Nephron (organoid): Measurements from ENCODE around the gene STX11.

ENCODE experiments used
- H3K27ac Mint-ChIP-seq, 3 experiments: 2 replicates each; pipeline ENCODE4 v1.8.0; 2020; ENCODE audit warnings: mixed read lengths in 3 of 3, mild to moderate bottlenecking in 2 of 3, moderate library complexity in 1 of 3
- H3K27me3 Mint-ChIP-seq: 2 replicates; pipeline ENCODE4 v1.8.0; 2021; ENCODE audit warnings: low read depth, mild to moderate bottlenecking, moderate library complexity, mixed read lengths
- H3K36me3 Mint-ChIP-seq: 2 replicates; pipeline ENCODE4 v1.8.0; 2020; ENCODE audit warnings: low read depth, mixed read lengths
- H3K4me1 Mint-ChIP-seq: 2 replicates; pipeline ENCODE4 v1.8.0; 2020; ENCODE audit warnings: mixed read lengths
- H3K4me3 Mint-ChIP-seq, 3 experiments: 2 replicates each; pipeline ENCODE4 v1.8.0; 2020; ENCODE audit warnings: mild to moderate bottlenecking in 3 of 3, mixed read lengths in 3 of 3, moderate library complexity in 2 of 3
- H3K9me3 Mint-ChIP-seq: 2 replicates; pipeline ENCODE4 v1.8.0; 2020; ENCODE audit warnings: mixed read lengths
- TF ChIP-seq, protein P1 (sequence below), 3 experiments: fragments of 200-600 bp; sonication (generic); IDR thresholded peaks; one replicate each; pipeline ENCODE4 v1.5.0; 2021; ENCODE audit warnings: antibody characterized with exemption in 3 of 3; ENCODE audit not compliant: unreplicated experiment in 3 of 3

STX11 gene

DNA sequence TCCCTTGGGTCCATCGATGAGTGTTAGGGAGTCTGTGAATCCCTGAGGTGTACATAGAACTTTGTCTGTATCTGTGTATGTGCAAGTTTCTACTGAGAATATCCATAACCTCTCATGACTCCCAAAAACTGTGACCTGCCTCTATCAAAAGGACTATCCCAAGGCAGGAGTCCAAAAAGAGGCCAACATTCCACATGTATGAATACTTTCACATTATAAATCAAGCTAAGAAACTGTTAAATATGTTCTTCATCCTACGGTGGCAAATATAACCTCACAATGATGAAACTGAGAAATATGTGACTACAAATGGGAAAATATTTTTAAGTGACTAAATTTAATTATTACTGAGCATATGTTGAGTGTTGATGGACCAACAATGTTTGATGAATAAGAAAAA is 16.1 kb upstream of the STX11 start:
- H3K4me3 Mint-ChIP-seq, result no peak overlapping the region

DNA sequence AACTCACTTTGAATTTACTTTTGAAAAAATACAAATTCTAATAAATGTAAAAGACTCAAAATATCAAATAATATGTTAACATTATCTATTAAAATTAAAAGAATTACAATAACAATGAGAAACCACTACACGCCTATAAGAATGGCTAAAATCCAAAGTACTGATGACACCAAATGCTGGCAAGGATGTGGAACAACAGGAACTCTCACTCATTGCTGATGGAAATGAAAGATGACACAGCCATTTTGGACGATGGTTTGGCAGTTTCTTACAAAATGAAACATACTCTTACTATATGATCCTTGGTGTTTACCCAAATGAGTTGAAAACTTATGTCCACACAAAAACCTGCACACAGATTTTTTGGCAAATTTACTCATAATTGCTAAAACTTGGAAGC is 15.6 kb upstream of the STX11 start:
- H3K27me3 Mint-ChIP-seq, result peaks cover 7% of the 10 kb centered on the region
- H3K36me3 Mint-ChIP-seq, result no peaks in the 10 kb centered on the region
- H3K4me3 Mint-ChIP-seq, result no peak overlapping the region
- TF ChIP-seq, protein P1, sequence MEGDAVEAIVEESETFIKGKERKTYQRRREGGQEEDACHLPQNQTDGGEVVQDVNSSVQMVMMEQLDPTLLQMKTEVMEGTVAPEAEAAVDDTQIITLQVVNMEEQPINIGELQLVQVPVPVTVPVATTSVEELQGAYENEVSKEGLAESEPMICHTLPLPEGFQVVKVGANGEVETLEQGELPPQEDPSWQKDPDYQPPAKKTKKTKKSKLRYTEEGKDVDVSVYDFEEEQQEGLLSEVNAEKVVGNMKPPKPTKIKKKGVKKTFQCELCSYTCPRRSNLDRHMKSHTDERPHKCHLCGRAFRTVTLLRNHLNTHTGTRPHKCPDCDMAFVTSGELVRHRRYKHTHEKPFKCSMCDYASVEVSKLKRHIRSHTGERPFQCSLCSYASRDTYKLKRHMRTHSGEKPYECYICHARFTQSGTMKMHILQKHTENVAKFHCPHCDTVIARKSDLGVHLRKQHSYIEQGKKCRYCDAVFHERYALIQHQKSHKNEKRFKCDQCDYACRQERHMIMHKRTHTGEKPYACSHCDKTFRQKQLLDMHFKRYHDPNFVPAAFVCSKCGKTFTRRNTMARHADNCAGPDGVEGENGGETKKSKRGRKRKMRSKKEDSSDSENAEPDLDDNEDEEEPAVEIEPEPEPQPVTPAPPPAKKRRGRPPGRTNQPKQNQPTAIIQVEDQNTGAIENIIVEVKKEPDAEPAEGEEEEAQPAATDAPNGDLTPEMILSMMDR (IDR thresholded peaks at IDR 0.05; ENCODE audit: unreplicated experiment in 3 of 3), result no peak
- H3K27ac Mint-ChIP-seq, result no peak overlapping the region
- no peaks in the 10 kb centered on the region for H3K9me3 Mint-ChIP-seq
- H3K4me1 Mint-ChIP-seq, result no peaks in the 10 kb centered on the region

More for the DNA sequence above, 16.1 kb upstream of the STX11 start:
- Mint-ChIP-seq H3K27me3 (peaks cover 7% of the 10 kb centered on the region), H3K27ac (no peak overlapping the region), H3K4me1 (no peaks in the 10 kb centered on the region), H3K9me3 (no peaks in the 10 kb centered on the region), H3K36me3 (no peaks in the 10 kb centered on the region)
- TF ChIP-seq, protein P1 (IDR thresholded peaks at IDR 0.05; ENCODE audit: unreplicated experiment in 3 of 3), result no peak

DNA sequence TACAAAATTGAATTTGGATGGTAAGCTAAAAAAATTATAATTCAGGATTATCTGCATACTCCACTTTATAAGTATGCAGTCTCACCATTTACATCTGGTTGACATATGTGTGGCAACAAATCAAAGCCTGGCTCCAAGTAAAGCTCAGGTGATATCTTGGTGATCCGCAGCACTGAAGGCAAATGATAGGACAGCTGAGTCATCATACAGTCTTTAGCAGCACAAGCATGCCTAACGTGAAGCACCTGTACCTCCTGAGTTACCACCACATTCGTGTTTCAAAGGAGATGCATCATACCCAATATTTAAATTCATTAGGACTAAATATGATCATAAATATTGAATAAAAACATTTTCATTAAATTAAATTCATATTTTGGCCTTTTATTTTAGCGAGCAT is 11.8 kb upstream of the STX11 start:
- TF ChIP-seq, protein P1 (IDR thresholded peaks at IDR 0.05; ENCODE audit: unreplicated experiment in 3 of 3), result no peak
- no peak overlapping the region for H3K4me3 Mint-ChIP-seq
- H3K4me1 Mint-ChIP-seq, result no peaks in the 10 kb centered on the region
- H3K27me3 Mint-ChIP-seq, result peaks cover 7% of the 10 kb centered on the region
- H3K36me3 Mint-ChIP-seq, result no peaks in the 10 kb centered on the region
- peaks cover 3% of the 10 kb centered on the region for H3K9me3 Mint-ChIP-seq
- no peak overlapping the region for H3K27ac Mint-ChIP-seq

DNA sequence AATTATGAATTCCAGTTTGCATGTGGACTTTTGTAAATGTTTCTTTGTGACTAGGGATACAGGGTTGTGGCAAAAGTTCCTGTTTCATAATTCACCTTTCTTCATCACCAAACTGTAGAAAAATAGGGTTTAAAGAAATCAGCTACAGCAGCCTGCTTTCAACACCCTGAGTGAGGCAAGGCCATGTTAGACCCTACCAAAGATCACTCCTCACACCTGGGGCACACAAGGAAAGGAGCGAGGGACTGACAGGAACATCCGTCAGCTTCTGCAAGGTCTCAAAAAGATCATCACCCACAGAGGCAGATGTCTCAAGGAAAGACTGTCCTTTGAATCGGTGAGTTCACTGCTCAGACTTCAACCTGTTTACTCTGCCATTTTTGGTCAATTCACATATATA is 10.5 kb upstream of the STX11 start:
- Mint-ChIP-seq H3K27ac (no peak overlapping the region), H3K27me3 (peaks cover 7% of the 10 kb centered on the region), H3K4me3 (no peak overlapping the region), H3K4me1 (no peaks in the 10 kb centered on the region), H3K9me3 (peaks cover 3% of the 10 kb centered on the region), H3K36me3 (no peaks in the 10 kb centered on the region)
- TF ChIP-seq, protein P1 (IDR thresholded peaks at IDR 0.05; ENCODE audit: unreplicated experiment in 3 of 3), result no peak

DNA sequence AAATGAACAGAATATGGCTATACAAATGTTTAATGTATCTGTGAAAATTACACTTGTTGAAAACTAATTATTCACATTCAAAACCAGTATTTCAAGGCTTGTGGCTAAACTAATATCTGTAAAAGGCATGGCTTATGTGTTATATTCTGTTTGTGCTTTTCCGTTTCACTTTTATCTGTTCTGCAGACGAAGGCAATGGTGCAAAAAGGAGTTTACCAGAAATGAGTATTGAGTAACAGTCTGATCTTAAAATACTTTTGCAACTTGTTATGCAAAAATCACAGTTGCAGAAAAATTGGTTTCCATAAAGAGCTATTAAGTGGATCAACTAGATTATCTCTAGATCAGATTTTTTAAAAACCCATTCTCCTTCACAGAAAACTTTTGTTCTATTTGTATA is 9.4 kb upstream of the STX11 start:
- TF ChIP-seq, protein P1 (IDR thresholded peaks at IDR 0.05; ENCODE audit: unreplicated experiment in 3 of 3), result no peak
- H3K36me3 Mint-ChIP-seq, result no peaks in the 10 kb centered on the region
- no peaks in the 10 kb centered on the region for H3K4me1 Mint-ChIP-seq
- peaks cover 3% of the 10 kb centered on the region for H3K9me3 Mint-ChIP-seq
- H3K27ac Mint-ChIP-seq, result no peak overlapping the region
- peaks cover 13% of the 10 kb centered on the region for H3K27me3 Mint-ChIP-seq
- H3K4me3 Mint-ChIP-seq, result no peak overlapping the region

DNA sequence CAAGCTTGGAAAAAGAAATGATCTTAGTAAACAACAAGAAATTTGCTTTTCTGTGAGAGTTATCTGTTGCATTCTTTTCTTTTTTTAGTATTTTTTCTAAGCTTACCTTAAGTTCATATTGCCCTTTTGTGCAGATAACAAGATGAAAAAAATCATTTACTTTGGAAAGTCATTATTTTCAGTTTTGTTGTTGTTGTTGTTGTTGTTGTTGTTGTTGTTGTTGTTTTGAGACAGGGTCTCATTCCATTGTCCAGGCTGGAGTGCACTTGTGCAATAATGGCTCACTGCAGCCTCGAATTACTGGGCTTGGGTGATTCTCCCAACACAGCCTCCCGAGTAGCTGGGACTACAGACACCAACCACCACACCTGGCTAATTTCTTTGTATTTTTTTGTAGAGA is 8.8 kb upstream of the STX11 start:
- H3K36me3 Mint-ChIP-seq, result no peaks in the 10 kb centered on the region
- H3K4me3 Mint-ChIP-seq, result no peak overlapping the region
- H3K27me3 Mint-ChIP-seq, result peaks cover 19% of the 10 kb centered on the region
- TF ChIP-seq, protein P1 (IDR thresholded peaks at IDR 0.05; ENCODE audit: unreplicated experiment in 3 of 3), result no peak
- no peak overlapping the region for H3K27ac Mint-ChIP-seq
- peaks cover 3% of the 10 kb centered on the region for H3K9me3 Mint-ChIP-seq
- H3K4me1 Mint-ChIP-seq, result no peaks in the 10 kb centered on the region
